GM12873 (cell line): Measurements from ENCODE around the gene RGSL1.
A peak's percentile ranks its signal among the peaks of the same experiment; 100 is the strongest.

Experiments
- TF ChIP-seq, protein P1 (sequence below): IDR thresholded peaks from 2 replicates; pipeline ENCODE4 v1.5.1; 2012; ENCODE audit warnings: low read depth, mild to moderate bottlenecking, moderate library complexity, low read length, control low read depth; ENCODE audit not compliant: insufficient read depth; ENCODE audit errors: missing control alignments

Gene RGSL1

DNA sequence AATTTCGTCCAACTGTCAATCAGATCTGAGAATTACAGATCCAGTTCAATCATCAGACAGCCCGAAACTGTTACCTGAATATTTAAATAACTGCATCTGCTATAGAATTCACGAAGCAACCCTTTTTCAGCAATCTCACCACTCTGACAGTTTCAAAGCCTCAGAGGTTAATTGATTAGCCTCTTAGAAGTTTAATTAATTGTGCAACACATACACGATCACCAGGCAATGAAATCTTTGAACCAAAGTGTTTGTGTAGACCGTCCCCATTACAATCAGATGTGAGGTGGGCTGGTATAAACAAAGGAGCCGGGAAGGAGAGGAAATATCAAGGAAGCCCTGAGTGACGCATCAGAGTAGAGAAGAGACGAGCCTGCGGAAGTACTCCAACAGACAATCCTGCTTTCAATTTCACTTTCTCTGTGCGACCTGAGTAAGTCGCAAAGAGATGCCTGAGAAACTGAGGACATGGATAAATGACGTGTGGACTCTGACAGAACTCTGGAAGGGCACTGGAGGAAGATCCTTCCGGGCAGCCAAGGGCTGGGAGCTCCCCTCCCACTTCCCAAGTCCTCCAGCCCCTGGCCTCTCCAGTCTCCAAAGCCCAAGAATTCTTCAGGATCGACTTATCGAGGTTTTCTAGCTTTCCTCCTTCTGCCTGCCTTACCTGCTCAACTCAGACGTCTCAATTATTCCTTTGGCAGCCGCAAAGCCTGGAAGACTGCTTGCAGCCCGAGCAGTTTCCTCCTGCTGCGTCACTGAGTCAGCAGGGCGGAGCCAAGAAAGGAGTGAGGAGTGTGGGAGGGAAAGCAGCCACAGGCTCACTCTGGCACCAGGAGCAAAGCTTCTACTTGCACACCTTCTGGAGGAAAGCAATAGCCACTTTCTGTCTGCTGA, 138.8 kb downstream of the RGSL1 start, which contains the start of gene RNASEL:
Gene RNASEL (minus strand): TSS at position 757 of the 897 bp plus-strand sequence. CDS start 2,450 bp downstream, outside the sequence.
- TF ChIP-seq, protein P1, sequence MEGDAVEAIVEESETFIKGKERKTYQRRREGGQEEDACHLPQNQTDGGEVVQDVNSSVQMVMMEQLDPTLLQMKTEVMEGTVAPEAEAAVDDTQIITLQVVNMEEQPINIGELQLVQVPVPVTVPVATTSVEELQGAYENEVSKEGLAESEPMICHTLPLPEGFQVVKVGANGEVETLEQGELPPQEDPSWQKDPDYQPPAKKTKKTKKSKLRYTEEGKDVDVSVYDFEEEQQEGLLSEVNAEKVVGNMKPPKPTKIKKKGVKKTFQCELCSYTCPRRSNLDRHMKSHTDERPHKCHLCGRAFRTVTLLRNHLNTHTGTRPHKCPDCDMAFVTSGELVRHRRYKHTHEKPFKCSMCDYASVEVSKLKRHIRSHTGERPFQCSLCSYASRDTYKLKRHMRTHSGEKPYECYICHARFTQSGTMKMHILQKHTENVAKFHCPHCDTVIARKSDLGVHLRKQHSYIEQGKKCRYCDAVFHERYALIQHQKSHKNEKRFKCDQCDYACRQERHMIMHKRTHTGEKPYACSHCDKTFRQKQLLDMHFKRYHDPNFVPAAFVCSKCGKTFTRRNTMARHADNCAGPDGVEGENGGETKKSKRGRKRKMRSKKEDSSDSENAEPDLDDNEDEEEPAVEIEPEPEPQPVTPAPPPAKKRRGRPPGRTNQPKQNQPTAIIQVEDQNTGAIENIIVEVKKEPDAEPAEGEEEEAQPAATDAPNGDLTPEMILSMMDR: no peak

DNA sequence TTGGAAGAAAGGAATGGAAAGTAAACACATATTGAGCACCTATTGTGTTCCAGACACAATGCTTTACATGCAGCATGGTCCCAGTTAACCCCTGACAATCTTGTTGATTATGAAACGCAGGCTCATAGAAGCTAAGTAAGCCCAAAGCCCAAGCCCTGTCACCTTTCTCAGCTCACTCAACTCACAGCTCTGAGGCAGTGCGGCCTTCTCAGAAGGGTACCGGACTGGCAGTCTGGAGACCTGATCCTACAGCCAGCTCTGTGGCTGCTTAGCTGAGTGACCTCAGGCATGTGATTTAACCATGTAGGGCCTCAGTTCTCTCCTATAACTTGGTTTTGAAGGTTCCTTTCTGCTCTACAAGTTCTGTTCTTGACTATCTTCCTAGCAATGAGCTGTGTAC, 139.6 kb downstream of the RGSL1 start:
- TF ChIP-seq, protein P1: no peak

DNA sequence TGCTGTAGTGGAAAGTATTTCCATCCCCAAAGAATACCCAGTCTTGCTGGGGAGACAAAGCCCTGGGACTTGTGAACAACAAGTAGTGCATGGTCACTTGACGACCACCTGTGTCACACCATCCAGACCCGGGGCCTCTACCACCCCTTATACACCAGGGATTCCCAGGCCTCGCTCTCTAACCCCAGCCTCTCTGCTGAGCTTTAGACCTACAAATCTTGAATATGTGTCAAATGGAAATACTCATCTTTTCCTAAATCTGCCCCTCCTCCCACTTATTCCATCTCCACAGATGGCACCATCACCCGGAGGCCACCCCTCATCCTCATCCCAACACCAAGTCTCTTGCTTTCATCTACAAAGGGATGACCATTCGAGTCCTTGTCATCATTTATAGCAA, 140.0 kb downstream of the RGSL1 start:
- TF ChIP-seq, protein P1: no peak

DNA sequence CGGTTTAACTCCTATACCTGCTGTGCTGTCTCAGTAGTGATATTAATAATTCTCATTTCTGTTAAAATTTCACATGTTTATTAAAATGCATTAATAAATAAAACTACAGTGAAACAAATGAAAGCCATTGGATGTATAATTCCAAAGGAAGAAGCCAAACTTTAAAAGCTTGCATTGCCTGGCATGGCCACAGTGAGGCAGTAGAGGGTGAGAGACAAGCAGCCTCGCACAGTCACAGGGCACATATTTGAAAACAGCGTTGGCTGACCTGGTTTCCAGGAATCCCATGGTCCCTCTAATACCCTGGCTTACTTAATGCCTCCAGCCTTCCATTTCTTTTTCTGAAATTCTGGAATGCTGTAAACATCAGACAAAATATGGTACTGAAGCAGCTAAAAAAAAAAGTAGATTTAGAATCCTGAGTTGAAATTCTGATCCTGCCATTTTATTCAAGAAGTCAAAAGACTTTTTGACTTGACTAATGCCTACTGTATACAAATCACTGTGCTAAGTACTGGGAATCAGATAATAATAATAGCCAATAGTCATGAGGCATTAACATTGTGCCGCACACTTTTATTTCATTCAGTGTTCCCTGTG, 145.8 kb downstream of the RGSL1 start:
- TF ChIP-seq, protein P1: peak; percentile 93

DNA sequence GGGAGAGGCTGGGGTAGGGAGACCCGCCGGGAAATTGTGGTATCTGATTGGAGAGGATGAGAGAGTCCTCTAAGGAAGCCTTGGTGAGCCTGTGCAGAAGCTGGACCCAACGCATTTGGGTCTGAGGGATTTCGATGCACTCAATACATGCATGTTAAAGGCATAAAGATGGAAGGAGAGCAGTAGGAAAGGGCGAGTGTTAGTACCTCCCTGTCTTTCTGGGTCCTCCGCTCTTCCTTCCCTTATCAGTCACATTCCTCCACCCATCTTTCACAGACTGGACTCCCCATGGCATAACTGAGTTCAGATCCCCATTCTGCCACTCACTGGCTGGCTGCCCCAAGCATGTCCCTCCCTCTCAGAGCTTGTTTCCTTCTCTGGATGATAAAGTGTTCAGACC, 147.0 kb downstream of the RGSL1 start:
- TF ChIP-seq, protein P1: no peak

DNA sequence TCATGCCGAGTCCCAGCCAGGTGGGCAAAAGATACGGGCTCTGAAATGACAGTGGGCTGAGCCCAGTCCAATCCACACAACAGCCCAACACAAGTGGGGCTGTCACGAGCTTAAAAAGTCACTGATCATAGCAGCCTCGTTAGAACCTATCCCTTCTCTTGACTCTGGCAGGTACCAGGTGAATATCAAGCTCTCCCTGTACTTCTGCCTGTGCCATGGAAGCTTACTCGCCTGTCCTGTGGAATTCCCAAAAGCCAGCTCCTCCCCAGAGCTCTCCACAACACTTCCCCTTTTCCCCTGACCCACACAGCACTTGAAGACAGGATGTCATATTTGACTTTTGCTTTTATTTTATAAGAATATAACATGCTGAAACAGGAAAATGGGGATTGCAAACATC, 148.3 kb downstream of the RGSL1 start:
- TF ChIP-seq, protein P1: no peak

DNA sequence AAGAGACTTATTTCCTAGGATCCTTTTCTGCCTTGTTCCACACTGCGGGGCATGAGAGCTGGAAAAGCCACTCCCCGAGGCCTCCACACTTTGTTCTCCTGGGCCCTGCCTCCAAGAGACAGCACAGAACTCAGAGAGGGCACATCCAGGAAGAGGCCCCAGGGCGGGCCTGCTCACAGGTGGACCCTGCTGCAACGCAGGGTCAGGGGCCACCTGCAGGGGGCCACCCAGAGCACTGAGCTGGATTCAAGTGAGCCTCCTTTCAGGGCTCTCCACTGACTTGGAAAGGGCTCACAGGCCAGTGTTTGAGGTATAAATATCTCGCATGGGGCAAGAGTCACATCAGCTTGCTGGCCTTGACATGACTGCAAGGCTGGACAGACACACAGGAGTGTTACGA, 149.4 kb downstream of the RGSL1 start:
- TF ChIP-seq, protein P1: peak; percentile 72
